DND-41 (cell line): ENCODE data around the gene RPL11.

Experiments
- CTCF ChIP-seq: IDR thresholded peaks from 2 replicates; pipeline ENCODE4 v1.5.1; 2012; ENCODE audit warnings: borderline replicate concordance, low read length, moderate library complexity, mild to moderate bottlenecking; ENCODE audit not compliant: poor library complexity, severe bottlenecking; ENCODE audit errors: extremely low read depth
- EZH2 ChIP-seq: IDR thresholded peaks from 3 replicates; pipeline ENCODE4 v1.6.1; 2012; ENCODE audit warnings: borderline replicate concordance, low read depth, mild to moderate bottlenecking, moderate library complexity, low read length, inconsistent platforms; ENCODE audit not compliant: severe bottlenecking

GRCh38 chr1:23661887-23662286 lies 29.7 kb upstream of the RPL11 start:
- TF ChIP-seq CTCF (no peak), EZH2 (no peak)
